HG03521 (cell line): ENCODE results near the gene TSC2.
"Not testable (repeated sequence)": the region's sequence is repeated elsewhere in the genome, so short reads cannot be mapped to it uniquely, and the experiment has no call there.

Experiments
- ATAC-seq: cut with Tn5 transposase; IDR thresholded peaks from one replicate; pipeline ENCODE4 v1.9.1; 2021; ENCODE audit warnings: mild to moderate bottlenecking, moderate library complexity; ENCODE audit not compliant: unreplicated experiment

Gene TSC2

DNA sequence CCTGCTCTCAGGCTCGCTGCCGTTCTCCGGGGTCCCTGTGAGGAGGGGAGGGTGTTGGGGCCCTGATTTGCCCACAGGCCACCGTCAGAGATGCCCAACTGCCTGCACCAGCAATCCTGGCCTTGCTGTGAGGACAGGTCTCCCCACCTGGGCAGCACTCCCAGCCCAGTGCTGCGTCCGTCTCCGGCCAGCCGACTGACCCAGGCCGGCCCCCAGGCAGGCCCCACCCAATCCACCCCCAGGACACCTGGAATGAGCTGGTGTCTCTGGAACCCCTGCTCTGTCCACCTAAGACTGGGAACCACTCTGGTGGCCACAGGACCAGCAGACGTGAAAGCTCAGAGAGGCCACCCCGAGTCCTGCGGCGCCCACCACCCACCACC is 67.8 kb downstream of the TSC2 start:
- no peak for ATAC-seq

DNA sequence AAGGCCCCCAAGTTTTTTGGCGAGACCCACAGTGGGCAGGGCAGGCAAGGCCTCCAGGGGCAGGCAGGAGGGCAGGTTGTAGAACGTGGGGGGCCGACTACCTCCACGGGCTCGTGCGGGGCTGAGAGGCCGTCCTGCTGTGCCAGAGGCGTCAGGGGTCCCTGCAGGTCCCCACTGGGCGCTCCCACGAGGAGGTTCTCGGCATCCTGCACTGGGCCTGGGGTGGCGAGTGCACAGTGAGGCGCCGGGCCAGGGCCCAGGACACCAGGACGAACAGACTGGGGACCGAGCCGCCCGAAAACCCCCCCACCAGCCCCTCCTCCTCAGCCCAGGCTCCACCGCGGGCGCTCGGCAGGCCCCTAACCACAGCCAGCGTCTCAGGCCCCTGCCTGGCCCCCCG is 68.6 kb downstream of the TSC2 start:
- not testable (repeated sequence) for ATAC-seq

DNA sequence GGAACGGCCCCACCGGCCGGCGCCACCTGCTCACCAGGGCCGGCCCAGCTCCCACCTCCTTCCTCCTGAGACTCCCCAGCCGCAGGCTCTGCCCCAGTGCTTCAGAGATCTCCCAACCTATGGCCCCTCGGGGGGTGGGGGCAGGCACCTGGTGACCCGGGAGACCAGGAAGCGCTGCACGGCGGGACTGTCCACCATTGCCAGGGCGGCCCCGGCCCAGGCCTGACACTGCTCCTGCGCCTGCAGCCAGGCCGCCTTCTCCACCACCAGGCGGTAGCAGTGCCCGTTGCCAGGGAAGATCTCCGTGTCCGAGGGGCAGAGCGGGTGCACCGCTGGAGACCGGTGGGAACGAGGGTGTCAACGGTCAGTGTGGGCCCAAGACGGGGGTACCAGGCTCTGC is 69.6 kb downstream of the TSC2 start:
- not testable (repeated sequence) for ATAC-seq

DNA sequence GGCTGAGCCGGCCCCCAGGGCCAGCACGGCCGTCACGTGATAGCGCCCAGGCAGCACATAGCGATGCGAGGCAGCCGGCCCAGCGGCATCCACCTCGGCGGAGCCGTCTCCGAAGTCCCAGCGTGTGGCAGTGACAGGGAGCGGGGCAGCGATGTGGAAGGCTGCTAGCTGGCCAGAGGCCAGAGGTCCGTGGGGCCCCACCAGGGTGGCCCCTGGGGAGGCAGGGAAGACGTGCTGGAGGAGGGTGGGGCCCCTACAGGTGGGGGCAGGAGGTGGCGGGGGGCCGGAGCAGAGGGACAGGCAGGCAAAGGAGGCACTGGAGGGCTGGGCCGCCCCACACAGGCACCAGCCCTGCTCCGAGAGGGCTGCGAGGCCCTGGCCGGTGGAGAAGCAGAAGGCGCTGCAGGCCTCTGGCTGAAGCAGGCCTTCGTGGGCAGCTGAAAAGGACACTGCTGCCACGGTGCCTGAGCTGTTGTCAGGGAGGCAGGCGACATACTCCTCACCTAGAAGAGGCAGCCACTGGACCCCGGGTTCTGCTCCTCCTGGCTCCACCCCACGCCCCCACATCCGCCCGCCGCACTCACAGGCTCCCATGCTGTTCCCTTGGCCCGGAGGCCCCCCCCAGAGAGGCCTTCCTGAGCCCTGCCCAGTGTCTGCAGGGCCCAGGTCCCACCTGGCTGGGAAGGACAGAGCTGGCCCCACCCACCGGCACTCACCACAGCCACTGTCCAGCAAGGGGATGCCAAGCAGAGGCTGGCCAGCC is 70.4 kb downstream of the TSC2 start:
- not testable (repeated sequence) for ATAC-seq

DNA sequence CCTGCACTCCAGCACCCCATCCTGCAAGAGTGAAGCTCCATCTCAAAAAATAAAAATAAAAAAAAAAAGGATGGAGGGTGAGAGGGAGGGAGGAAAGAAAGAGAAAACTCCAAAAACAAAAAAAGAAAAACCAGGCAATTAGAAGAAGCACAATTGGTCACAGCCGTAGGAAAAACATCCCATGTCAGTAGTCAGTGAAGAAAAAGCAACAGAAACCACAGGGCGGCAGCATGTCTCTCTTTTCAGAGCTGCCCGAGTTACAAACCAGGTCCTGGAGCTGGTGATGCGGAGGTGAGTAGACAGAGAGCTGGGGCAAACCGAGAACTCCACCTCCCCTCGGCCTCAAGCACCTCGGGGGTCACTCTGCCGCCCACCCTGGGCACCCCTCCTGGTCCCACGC is 73.5 kb downstream of the TSC2 start:
- not testable (repeated sequence) for ATAC-seq

DNA sequence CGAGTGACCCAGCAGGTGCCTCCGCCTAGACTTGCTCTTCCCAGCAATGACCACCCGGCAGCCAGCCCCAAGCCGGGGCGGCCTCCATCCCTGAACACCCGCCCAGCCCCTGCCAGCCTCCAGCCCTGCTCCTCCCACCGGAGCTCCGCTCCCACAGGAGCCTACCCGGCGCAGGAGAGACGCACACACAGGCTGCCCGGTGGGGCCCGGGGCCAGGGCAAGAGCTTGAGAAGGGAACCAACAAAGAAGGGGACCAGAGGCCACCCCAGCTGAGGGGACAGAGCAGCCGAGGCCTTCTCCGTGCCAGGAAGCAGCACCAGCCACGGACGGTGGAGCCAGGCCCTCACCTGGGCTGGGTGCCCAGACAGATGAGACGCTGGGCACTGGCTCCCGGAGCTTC is 74.1 kb downstream of the TSC2 start:
- no peak for ATAC-seq

DNA sequence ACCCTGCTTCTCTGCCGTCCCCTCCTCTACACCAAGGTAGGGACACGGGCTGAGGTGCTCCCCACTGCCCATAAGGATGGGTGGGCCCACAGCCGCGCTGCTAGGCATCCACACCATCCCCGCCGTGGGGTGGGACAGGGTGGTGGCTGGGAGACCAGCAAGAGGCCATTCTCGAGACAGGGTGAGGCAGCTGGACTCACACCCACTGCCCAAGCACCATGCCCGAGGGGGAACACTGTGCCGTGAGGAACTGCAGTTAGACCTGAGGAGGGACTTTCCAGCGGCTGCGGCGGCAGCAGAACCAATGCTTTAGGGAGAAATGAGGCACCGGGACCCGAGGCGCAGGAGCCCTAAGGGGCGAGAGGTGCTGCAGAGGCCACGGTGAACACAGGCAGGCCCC is 74.6 kb downstream of the TSC2 start:
- ATAC-seq = no peak

DNA sequence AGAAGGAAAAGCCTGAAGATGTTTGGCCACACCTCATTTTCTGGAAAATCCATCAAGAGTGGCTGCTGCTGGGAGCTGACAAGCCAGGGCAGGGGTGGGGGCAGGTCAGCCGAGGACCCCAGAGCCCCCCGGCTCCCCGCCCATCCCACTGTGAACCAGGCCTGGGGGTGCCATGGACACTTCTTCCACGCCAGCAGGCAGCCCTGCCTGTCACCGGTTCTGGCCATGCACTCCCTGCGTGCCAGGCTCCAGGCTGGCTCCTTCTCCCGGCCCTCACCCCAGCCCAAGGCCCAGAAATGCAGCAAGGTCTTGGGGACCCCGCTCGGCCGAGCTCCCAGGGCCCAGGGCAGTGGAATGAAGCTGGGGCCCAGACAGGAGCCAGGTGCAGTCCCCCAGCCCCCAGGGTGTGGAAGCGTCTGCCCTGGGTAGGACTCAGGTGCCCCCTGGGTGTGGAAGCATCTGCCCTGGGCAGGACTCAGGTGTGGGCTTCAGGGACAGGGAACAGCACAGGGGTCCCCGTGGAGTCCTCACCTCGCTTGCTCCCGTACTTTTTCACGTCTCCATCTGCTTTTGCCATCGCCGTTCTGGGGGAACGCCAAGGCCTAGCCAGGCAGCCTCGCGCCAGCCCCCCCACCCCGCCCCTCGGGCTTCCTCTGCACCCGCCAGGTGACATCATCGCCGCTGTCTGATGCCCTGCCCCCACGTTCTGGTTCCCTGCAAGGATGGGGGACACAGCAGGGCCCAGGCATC is 75.3 kb downstream of the TSC2 start:
- not testable (repeated sequence) for ATAC-seq

DNA sequence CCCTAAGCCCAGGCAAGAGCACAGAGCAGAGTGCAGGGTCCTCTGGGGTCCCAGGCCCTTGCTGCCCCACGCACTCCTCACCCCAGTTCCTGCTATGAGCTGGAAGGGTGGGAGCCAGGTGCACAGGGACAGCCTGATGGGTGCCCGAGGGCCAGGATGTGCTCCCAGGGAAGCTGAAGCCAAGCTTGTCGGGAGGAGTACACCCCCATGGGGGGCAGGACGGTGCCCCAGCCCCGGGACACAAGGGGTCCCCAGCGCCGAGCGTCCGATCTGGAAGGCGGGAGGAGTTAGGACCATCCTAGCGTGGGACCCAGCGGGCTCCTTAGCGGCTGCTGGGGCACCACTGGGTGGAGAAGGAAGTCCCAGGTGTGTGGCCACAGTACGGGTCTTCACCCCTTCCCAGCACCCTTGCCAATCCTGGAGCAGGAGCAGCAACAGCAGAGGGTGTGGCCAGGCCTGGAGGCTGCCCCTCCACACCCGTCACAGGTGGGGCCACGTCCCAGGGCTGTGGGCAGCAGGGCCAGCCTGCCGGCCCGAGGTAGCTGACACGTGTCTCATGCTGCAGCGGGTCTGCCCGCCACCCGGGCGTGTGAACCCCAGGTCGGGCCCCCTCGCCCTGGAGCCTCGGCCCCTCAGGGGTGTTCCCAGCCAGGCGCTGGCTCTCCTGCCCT is 76.1 kb downstream of the TSC2 start:
- ATAC-seq = not testable (repeated sequence)

DNA sequence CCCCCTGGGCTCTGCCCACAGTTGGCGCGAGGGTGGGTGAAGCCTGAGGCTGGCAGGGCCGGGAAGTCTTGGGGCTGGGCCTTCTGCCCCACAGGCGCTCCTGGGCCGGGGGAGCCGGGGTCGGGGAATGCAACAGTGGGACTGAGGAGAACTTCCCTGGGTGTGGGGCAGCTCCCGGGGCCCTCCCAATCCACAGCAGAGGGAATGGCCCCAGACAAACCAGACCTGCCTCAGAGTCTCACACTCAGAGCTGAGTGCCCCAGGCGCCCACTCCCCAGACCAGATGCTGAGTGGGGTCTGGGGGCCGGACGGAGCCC is 76.5 kb downstream of the TSC2 start:
- not testable (repeated sequence) for ATAC-seq

DNA sequence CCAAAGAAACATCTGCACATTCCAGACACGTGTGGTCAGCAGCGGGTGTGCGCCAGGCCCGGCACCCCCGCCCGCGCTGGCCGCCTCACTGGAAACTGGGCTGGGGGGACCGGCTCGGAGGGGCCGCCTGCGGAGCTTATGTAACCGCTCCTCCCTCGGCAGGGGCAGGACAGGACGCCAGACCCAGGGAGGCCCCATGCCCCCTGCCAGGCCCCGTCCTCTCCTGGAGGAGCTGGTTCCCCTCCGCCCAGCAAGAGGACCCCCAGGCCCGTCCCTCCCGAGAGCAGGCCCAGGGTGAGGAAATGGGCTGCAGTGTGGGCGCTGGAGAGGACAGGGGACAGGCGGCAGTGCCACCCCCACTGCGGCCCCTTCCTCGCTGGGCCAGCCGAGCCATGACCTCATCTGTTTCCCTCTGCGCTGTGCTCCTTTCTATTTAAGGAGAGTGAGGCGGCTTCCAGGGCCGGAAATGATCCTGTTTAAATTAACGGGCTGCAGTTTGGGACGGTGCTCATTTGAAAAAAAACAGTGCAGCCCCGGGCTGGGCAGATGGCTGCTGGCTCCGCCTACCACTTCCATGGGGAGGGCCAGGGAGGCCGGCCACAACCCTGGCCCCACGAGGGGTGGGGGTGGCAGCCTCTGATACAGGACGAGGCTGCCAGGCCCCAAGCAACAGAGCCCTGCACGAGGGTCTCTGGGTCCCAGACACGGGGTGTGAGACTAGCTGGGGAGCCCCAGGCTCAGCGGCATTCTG is 77.1 kb downstream of the TSC2 start:
- not testable (repeated sequence) for ATAC-seq

DNA sequence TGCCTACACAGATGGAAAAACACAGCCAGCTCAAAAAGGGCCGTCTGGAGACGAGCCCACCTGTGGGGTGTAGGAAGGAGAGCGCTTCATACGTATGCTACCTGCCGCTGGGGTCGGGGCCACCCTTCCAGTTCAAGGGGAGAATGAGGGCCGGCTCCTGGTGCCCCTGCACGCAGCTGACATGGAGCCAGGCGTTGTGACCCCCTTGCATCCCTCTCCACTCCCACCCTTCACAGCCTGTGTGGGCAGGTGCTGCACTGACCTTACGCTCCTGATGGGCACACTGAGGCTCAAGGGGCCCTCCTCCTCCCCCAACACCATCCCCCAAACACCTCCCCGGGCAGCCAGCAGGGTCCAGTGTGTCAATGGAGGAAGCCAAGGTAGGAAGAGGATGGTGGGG is 77.8 kb downstream of the TSC2 start:
- ATAC-seq = not testable (repeated sequence)

DNA sequence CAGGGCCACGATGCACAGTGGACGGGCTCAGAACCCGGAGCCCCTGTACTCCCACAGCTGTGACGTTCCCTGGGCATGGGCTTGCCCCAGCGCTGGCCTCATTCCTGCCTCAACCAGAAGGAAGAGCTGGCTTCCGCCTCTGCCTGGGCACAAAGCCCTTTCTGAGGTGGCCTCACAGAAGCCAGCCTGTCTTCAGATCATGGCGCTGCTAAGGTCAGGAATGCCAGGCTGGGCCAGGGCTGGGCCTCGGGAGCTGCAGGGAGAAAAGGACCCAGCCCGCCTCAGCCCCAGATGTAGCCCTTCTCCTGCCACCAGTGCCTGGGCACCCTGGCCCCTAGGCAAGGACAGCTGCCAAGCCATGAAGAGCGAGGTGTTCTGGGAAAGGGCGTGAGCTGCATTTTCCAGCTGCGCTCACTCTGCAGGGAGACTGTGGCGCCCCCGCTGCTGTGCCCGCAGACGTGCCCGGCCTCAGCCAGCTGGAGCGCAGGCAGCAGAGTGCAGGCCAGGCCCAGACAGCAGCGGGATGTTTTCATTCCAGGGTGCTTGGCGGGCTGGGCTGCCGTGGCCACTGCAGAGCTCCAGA is 78.5 kb downstream of the TSC2 start:
- not testable (repeated sequence) for ATAC-seq

DNA sequence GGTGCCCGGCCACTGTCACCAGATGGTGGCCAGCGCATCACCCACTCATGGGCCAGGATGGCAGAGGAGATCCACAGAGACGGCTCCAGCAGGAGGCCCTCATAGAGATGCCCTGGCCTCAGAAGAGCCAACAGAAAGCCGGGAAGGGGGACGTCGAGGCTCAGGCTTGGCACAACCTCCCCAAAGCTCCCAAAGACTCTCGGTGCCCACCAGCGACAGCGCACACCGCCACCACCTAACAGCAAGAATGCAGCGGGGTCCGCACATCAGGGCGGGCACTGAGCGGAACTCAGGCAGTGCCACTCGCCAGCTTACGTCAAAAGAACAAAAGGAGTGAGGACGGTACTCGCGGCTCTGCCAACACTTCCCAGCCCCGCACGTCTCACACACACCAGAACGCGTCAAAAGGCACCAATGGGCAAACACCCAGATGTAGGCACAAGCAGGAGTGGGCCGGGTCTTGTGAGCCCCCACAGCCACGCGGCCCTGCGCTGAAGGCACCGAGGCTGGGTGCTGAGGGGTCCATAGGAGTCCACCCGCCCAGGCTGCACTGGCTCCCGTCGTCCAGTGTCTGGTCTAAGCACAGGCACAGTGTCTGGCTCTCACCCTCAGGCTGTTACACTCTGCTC is 79.3 kb downstream of the TSC2 start:
- not testable (repeated sequence) for ATAC-seq

DNA sequence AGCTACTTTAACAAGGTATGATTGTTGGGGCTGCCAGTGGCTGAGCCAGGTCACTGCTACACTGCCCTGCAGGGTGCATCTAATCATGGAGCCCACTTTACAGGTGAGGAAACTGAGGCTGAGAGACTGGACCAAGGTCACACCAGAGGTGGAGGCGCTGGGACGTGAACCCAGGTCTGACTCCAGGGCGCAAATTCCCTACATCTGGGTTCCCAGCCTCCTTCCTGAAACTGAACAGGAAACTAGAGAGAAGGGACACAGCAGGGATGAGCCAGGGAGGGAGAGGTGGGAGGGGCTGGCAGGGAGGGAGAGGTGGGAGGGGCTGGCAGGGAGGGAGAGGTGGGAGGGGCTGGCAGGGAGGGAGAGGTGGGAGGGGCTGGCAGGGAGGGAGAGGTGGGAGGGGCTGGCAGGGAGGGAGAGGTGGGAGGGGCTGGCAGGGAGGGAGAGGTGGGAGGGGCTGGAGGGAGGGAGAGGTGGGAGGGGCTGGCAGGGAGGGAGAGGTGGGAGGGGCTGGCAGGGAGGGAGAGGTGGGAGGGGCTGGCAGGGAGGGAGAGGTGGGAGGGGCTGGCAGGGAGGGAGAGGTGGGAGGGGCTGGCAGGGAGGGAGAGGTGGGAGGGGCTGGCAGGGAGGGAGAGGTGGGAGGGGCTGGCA is 80.0 kb downstream of the TSC2 start:
- not testable (repeated sequence) for ATAC-seq

DNA sequence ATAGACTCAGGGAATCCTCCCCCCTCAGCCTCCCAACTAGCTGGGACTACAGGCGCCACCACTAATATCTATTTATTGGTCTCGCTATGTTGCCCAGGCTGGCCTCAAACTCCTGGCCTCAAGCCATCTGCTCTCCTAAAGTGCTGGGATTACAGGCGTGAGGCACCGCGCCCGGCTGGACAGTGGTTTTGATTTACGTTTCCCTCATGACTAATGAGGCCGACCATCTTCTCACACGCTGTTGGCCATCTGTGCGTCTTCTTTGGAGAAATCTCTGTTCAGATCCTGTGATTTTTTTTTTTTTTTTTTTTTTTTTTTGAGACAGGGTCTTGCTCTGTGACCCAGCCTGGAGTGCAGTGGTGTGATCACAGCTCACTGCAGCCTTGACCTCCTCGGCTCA is 81.5 kb downstream of the TSC2 start:
- ATAC-seq = not testable (repeated sequence)

DNA sequence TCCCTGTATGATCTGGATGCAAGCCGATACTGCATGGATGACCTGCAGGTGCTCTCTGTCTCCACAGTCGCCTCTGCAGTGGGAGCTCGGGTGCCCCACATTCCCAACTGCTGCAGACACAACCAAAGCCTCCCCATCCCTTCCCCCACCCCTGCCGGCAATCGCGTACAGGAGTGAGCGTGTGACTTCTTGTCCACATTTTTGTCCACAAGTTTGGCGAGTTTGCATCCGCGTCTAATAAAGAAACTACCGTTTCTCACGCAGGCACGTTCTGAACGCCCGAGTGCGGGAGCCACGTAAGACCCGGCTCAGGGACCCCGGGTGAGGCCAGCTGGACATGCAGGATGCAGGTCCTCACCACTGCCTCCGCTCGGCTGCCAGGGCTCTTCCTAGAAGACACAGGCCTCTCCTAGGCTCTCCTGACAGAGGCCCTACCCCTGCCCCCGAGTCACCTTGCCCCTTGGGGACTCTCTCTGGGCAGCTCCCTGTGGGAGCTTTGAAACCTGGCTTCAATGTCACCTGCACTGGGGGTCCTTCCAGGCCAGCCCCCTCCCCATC is 82.2 kb downstream of the TSC2 start:
- not testable (repeated sequence) for ATAC-seq

DNA sequence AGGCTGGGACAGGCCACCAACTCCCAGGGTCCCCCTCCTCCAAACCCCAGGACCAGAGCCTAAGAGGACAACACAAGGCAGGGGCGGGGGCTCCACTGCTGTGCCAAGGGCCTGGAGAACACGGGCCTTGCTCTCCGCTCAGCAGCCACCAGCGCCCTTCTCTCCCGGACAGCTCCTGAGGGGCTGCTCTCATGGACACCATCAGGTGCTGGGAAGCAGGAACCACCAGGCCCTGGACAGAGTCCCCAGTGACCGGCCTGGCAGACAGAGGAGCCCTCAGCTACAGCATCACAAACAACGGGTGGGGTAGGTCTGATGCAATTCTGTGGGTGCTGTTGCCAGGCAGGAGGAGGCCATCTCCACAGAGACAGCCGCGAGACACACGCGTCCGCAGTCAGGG is 86.0 kb downstream of the TSC2 start:
- ATAC-seq = not testable (repeated sequence)

DNA sequence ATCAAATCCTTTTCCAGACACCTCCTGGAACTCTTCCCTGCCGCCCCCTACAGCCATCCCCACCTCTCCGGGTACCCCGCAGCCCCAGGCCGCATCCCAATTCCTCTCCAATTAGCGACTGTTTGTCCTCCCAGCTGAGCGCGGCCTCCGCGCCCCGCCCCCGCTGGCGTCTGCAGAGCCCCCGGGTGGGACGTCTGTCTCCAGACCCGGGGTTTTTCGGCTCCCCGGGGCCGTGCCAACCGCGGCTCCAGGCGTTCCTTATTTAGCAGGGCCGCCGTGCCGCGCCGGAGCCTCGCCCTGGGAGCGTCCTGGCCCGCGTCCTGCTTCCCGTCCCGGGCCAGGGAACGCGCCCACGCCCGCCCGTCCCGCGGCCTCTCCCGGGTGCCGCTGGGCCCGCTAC is 87.3 kb downstream of the TSC2 start:
- not testable (repeated sequence) for ATAC-seq
